ENCODE results near the gene NPAS2.

Gene NPAS2

DNA sequence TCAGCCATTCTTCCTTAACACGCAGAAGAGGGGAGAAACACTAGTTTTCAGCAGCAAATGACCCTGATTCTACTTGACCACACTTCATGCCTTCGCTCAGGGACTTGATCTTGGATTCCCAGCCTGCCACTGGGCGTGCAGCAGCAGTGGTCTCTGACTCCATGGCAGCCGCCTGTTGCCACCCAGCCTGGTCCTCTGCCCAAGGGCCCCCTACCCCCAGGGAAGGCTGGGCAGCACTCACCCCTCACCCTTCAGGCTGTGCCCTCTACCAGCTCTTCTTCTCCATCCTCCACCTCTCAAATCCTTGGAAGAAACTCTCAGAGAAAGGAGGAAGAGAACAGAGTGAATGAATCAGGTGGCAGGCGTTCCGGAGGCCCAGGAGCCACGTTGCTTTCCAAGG is 150.1 kb downstream of the NPAS2 start:
- DNase-seq (ENCODE audit: low read depth), result no peak

DNA sequence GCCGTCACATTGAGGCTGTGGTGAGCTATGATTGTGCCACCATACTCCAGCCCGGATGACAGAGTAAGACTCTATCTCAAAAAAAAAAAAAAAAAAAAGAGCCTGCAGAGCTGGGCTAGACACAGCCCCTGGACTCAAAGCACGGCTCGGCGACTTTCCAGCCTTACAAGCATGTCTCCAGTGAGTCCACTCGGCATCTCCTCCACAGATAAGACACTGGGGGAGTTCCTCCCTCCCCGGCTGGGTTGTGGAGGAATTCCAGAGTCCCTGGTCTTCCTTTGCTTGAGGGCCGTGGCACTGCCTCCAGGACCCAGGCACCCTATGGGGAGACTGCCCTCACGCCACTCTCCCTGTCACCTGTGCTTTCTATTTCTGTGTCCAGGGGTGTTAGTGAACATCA is 151.3 kb downstream of the NPAS2 start:
- no peak for DNase-seq (ENCODE audit: low read depth)

DNA sequence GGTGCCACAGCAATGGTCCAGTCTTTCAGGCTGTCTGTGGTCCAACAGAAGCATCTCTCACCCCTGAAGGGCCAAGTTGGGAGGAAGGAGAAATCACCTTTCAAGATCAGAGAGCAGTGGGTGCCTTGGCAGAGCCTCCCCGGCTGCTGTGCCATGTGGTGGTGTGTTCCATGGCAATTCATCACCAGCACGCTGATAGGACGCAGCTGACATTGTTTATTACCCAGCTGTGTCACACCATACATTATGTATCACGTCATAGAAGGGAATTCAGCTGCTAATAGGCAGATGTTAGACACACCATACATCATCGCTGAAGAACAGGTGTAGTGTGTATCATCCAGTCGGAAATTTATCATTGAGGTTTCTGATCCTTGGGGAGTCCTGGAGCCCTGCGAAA is 152.5 kb downstream of the NPAS2 start:
- DNase-seq (ENCODE audit: low read depth), result no peak

DNA sequence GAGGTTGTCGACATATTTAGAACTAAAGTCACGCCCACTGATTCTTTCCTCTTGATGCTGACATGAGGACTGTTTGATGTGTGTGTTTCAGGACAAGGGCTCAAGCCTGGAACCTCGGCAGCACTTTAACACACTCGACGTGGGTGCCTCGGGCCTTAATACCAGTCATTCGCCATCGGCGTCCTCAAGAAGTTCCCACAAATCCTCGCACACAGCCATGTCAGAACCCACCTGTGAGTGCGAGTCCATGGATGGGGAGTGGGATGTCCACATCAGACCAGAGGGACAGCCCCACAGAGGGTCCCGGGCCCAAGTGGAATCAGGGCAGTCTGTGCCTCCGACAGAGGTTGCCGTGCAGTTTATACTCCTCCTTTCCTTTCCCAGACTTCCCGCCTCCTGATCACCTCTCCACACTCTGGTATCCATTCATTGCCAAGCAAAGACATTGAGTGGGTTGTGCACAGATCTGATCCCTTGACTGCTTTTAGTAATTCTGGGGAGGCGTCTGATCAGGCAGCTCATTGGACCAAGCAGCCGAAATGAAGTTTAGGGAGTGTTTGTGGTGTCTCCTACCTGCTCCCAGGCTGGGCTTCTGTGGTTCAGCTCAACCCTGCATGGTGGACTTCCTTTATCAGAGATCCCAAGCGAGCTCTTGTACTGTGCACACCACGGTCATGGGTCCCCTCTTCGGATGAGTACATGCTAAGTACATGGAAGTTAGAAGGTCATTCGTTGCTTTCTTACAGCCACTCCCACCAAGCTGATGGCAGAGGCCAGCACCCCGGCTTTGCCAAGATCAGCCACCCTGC is 155.0 kb downstream of the NPAS2 start:
- no peak for DNase-seq (ENCODE audit: low read depth)

GRCh38 chr2:100975521-100975785 is 155.5 kb downstream of the NPAS2 start:
- DNase-seq (ENCODE audit: low read depth), result no peak

GRCh38 chr2:100976061-100976460 is 156.1 kb downstream of the NPAS2 start:
- DNase-seq (ENCODE audit: low read depth), result no peak

DNA sequence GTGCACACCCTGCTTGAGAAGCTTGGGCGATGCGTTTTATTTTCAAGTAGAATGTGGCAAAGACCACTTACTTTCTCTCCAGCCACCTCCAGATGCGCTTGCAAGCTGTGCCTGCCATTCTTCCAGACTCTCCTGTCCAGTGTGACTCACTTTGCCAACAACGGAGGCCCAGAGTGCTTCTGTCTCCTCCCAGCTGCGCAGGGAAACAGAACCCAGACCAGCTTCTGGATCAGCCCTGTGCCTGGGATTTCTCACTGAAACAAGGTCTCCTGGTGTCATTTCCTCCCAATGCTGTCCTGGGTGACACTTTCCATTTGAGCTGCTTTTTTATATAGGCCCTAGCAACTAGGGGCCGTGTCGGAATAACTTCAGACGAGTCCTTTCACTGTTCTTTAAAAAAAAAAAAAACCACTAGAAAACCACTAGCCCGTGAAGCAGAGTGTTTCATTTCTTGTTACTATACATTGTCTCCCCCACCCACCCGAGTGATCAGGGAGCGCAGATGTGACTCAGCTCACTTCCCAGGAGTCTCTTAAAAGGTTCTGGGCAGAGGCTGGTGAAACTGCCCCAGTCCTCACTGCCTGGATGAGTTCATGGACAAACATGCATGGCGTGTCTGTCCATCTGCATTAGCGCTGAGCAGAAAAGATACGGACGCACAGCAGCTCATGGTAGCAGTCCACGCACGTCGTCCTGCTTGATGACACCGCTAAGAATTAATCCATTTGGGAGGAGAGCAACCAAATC is 156.9 kb downstream of the NPAS2 start:
- DNase-seq (ENCODE audit: low read depth), result no peak

GRCh38 chr2:100977511-100977910 is 157.6 kb downstream of the NPAS2 start:
- DNase-seq (ENCODE audit: low read depth), result no peak

DNA sequence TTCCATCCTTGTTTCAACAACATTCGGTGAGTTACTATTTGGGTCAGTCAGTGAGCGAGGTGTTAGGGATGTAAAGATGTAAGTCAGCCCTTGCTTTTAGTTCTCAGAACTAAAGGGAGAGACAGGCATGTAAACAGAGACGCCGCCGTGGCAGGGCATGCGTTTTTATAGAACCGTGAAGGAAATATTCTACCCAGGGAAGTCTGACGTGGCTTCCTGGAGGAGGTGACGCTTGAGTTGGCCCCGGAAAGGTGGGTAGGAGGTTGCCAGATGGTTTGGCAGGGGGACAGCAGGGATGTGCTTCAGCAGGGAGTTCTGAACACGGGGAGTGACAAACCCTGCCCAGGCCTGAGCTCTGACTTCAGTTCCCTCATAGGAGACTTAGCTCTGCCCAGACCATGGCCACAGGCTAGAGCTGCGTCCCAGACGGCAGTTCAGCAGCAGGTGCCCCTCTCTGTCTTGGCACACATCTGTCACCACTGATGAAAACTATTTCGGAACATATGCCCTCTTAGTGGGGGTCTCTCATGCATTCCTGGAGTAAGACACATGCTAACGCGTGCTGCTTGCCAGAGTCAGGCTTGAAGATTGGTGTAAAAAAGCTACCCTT is 158.7 kb downstream of the NPAS2 start:
- DNase-seq (ENCODE audit: low read depth), result peak; percentile 72

- DNase-seq (ENCODE audit: low read depth), result no peak
Observed at GRCh38 chr2:100980046-100980445, 160.1 kb downstream of the NPAS2 start.

DNA sequence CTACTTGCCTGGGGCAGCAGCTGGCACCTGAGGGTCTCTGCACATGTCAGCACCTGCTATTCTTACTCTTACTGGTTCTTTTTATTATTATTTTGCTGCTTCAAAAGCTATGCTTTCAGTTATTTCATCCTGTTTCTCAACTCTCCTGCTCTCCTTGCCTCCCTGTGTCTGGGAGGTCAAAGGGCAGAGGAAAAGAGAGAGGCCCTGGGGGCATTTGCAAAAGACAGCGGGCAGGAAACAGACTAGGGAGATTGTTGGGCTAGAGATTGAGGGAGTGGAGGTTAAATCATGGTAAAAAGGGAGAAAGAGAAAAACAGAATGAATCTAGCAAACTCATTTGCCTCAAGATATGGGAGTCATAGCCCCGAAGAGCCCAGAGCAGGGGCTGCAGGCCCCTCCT is 161.1 kb downstream of the NPAS2 start:
- no peak for DNase-seq (ENCODE audit: low read depth)

DNA sequence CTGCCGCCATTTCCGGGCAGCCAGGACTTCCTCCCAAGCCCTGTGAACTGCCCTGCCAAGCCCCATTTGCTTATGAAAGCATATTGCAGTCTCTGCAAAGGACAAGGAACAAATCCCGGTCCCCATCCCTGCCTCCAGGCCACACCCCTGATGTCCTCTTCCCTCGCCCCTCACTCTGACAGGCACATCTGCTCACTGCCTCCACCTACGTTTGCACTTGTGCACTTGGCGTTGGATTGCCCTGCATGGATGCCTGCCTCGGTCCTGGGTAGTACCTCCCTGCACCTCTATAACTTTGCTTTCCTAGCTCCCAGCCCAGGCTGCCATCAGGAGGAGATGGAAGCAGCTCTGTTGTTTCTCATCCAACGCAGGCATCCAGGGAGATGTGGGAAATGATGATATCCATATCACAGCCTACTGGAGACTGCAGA is 162.5 kb downstream of the NPAS2 start:
- DNase-seq (ENCODE audit: low read depth), result no peak

DNA sequence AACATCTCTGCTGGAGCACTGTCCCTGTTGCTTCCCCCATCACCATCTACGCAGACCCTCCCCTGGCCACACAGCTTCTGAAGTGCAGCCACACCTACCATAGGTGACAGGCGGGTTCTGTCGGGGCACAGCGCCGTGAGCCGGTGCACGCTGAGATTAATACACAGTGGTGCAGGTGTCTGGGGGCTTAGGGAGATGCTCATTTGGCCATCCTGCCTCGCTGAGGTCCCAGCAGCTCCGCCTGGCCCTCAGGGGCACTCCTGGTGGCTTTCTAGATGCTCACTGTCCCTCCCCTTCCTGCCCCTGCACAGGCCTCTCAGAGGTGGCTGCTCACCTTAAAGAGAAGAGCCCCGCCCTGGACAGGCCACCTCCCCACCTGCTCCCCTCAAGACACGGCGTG is 163.3 kb downstream of the NPAS2 start:
- DNase-seq (ENCODE audit: low read depth), result no peak

- no peak for DNase-seq (ENCODE audit: low read depth)
Observed at GRCh38 chr2:100983684-100984310, 163.9 kb downstream of the NPAS2 start.

- peak; percentile 58 for DNase-seq (ENCODE audit: low read depth)
Observed at GRCh38 chr2:100984892-100985307, 165.0 kb downstream of the NPAS2 start.

GRCh38 chr2:100986157-100986556 is 166.2 kb downstream of the NPAS2 start:
- no peak for DNase-seq (ENCODE audit: low read depth)

GRCh38 chr2:100987536-100987935 is 167.6 kb downstream of the NPAS2 start:
- DNase-seq (ENCODE audit: low read depth), result no peak

DNA sequence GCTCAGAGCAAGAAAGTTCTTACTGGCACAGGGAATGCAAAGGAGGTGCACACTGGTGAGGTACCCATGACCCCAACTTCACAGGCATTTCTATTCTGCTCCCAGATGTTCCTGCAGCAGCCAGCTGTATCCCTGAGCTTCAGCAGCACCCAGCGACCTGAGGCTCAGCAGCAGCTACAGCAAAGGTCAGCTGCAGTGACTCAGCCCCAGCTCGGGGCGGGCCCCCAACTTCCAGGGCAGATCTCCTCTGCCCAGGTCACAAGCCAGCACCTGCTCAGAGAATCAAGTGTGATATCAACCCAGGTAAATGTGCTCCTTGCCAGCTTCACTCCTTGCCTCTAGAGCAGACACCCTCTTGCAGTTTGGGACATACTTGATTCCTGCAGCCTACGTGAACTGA is 168.0 kb downstream of the NPAS2 start:
- DNase-seq (ENCODE audit: low read depth), result no peak

GRCh38 chr2:100988630-100989417 is 168.9 kb downstream of the NPAS2 start:
- DNase-seq (ENCODE audit: low read depth), result peak; percentile 40

DNA sequence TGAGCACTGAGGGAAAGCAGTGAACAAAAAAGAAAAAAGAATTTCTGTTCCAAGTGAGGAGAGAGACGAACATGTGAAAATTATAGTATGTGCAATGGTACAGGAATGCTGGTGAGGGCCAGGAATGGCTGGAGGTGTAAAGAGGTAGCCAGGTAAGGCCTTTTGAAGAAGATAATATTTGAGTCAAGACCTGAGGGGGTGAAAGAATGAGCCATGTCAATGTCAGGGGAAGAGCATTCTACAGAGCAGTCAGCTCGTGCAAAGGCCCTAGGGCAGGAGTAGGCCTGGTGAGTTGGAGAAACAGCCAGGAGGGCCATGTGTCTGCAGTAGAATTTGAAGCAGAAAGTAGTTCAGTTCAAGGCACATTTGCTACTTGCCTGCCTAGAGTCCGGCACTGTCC is 169.7 kb downstream of the NPAS2 start:
- DNase-seq (ENCODE audit: low read depth), result no peak

- no peak for DNase-seq (ENCODE audit: low read depth)
Observed at GRCh38 chr2:100990166-100990565, 170.2 kb downstream of the NPAS2 start.
